GM21526 (cell line): ENCODE results near the gene MKLN1.
"Not testable (repeated sequence)": the region's sequence is repeated elsewhere in the genome, so short reads cannot be mapped to it uniquely, and the experiment has no call there.

Experiments used
- ATAC-seq: cut with Tn5 transposase; IDR thresholded peaks from one replicate; pipeline ENCODE4 v1.9.1; 2021; ENCODE audit warnings: moderate library complexity; ENCODE audit not compliant: unreplicated experiment, low FRiP score

The MKLN1 gene

DNA sequence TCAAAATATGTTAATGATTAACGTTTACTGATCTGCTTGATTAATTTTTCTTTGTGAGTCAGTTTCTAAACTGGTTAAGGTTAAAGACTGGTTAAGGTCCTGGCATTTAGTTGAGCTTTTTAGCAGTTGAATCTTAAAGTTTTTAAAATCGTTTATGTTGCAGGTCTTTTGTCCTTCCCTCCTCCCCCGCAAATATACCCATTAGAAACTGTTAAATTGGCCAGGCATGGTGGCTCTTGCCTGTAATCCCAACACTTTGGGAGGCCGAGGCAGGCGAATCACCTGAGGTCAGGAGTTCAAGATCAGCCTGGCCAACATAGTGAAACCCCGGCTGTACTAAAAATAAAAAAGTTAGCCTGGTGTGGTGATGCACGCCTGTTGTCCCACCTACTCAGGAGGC lies 127.9 kb downstream of the MKLN1 start:
- ATAC-seq = no peak

DNA sequence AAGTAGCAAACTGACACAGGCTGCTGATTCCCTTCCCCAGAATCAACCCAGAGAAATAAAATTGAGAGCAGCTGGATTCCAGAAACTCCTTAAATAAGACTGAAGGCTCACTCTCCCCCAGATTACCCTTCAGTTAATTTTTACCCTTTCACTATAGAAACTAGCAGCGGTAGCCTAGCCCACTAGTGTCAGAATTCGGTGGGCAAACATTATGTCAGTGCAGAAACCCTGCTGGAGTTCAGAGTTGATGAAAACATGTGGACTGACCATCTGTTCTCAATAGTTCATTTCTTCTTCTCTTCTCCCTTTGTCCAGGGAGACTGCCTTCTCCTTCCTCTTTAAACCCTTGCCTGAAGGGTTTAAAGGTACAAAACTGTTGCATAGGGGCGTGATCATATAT lies 128.7 kb downstream of the MKLN1 start:
- ATAC-seq = no peak

DNA sequence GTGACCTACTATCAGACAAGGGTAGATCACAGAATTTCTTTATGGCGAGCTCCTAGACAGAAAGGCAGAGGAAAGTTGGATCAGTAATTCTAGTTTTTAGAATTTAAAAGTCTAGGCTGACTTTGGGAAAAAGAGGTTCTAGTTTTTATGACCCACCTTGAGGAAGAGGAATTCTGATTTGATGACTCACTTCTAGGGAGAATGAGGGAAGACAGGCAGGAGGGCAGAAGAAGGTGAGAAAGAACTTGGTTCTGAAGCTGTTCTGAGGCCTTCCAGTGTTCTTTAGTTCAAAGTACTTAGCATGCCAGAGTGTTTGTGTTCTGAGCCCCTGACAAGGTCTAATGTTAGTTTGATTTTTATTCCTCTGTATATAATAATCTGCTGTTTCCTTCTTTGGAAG lies 131.6 kb downstream of the MKLN1 start:
- ATAC-seq = no peak

DNA sequence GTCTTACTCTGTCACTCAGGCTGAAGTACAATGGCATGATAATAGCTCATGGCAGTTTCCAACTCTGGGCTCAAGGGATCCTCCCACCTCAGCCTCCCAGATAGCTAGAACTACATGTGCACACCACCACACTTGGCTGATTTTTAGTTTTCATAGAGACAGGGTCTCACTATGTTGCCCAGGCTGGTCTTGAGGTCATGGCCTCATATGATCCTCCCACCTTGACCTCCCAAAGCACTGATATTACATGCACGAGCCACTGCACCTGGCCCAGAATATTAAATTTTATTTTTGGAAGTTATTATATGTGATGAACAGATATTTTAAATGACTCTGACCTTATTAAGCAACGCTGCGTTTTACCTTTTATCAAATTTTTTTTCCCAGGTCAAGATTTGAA lies 134.4 kb downstream of the MKLN1 start:
- no peak for ATAC-seq

DNA sequence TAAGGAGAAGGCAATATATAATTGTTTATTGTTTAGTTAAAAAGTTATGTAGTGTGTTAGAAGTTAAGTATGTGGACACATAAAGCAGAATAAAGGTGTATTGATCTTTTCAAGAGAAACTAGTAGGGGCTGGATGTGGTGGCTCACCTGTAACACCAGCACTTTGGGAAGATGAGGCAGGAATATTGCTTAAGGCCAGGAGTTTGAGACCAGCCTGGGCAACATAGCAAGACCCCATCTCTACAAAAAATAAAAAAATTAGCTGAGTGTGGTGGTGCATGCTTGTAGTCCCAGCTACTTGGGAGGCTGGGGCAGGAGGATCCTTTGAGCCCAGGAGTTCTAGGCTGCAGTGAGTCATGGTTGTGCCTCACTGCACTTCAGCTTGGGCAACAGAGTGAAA lies 135.0 kb downstream of the MKLN1 start:
- not testable (repeated sequence) for ATAC-seq

GRCh38 chr7:131466735-131467365 lies 139.2 kb downstream of the MKLN1 start:
- ATAC-seq = no peak

- ATAC-seq = no peak
Measured at GRCh38 chr7:131467788-131468187, 140.1 kb downstream of the MKLN1 start.

GRCh38 chr7:131471250-131472004 lies 143.8 kb downstream of the MKLN1 start:
- no peak for ATAC-seq

DNA sequence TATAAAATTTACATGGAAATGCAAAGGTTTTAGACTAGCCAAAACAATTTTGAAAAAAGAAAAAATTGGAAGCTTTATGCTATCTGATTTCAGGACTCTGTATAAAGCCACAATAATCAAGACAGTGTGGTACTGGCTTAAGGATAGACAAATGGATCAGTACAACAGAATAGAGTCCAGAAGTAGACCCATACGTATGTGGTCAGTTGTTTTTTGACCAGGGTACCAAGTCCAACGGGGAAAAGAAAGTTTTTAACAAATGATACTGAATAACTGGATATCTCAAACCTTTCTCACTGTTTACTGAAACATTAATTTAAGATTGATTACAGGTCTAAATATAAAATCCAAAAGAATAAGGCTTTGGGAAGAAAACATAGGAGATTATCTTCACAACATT lies 149.1 kb downstream of the MKLN1 start:
- no peak for ATAC-seq

GRCh38 chr7:131480384-131481315 lies 153.0 kb downstream of the MKLN1 start:
- no peak for ATAC-seq

DNA sequence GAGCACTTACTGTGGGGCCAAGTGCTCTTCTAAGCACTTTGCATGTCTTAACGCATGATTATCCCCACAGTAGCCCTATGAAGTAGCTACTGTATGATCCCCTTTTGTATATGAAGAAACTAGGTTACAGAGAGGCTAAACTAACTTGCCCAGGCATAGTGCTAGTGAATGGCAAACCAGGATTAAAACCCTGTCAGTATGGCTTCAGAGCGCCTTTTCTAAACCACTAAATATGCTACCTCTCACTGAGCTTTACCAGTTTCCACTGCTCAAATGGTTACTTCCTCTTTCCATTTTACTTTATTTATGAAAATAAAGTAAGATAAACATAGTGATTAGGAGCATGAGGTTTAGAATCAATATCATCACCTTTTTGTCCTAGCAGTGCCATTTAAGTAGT lies 155.1 kb downstream of the MKLN1 start:
- ATAC-seq = peak; percentile 54

GRCh38 chr7:131483586-131483985 lies 155.9 kb downstream of the MKLN1 start:
- no peak for ATAC-seq

DNA sequence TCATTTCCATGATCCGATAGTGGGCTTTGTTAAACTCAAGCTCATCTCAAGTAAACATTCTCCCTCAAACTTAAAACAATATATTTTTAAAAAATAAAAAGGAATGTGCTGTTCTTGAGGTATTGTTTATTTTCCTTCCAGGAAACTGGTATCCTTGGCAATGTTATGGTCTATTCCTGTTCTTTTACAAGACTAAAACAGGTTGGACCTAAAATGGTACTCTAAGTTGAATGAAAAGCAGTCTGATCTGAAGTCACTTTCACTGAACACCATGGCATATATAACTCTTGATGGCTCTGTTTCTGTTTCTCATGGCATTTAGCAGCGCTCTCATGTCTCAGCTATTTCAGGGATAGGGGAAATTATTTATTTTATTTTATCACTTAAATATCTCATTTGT lies 158.7 kb downstream of the MKLN1 start:
- no peak for ATAC-seq

DNA sequence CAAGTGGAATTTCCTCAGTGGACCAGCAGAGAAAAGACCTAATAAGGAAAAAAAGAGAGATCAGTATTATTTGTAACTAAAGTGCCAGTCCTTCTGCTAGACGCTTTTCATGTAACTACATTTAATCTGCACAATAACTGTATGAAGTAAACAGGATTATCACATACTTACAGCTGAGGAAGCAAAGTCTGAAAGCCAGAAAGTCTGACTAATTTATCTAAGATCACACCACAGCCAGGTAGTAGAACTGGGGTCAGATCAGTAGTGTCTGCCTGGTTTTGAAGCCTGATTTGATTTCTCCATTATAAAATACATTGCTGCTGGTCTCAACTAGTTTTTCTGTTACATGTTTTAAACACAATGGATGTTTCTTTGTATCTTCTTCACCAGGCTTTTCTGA lies 159.5 kb downstream of the MKLN1 start:
- ATAC-seq = no peak

GRCh38 chr7:131488361-131488760 lies 160.7 kb downstream of the MKLN1 start:
- ATAC-seq = no peak

DNA sequence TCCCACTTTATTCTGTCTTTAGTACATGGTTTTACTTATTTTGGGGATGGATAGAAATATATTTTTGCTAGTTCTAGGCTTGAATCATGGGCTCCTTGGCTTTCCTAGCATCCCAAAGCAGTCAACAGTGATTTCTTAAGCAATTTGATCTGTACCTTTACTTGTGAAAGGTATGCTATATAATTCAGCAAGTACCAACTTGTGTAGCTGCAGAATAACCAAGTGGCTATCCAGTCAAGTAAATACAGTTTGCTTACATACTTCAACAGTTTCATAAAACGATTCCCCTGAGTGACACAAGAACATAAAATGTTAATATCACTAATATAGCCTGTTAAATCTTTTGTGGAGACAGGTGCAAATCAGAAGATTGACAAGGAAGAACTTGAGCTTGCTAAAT lies 161.5 kb downstream of the MKLN1 start:
- ATAC-seq = no peak

- no peak for ATAC-seq
Measured at GRCh38 chr7:131489881-131490280, 162.2 kb downstream of the MKLN1 start.

GRCh38 chr7:131493081-131493480 lies 165.4 kb downstream of the MKLN1 start:
- ATAC-seq = no peak

GRCh38 chr7:131493581-131493980 lies 165.9 kb downstream of the MKLN1 start:
- no peak for ATAC-seq

- no peak for ATAC-seq
Measured at GRCh38 chr7:131494182-131494581, 166.5 kb downstream of the MKLN1 start.
